Measurements from ENCODE around the gene TMC3.

The TMC3 gene

GRCh38 chr15:81379269-81379668, 5.3 kb upstream of the TMC3 start:
- no peak overlapping the region for H3K27ac ChIP-seq
- DNase-seq (ENCODE audit: low spot score) = no peak
- CTCF ChIA-PET = no interaction called here
- no peak for TF ChIP-seq CTCF (conservative IDR thresholded peaks at IDR 0.05; ENCODE audit: low read depth)
- POLR2A ChIA-PET (ENCODE audit: low non-redundant PET) = no interaction called here

DNA sequence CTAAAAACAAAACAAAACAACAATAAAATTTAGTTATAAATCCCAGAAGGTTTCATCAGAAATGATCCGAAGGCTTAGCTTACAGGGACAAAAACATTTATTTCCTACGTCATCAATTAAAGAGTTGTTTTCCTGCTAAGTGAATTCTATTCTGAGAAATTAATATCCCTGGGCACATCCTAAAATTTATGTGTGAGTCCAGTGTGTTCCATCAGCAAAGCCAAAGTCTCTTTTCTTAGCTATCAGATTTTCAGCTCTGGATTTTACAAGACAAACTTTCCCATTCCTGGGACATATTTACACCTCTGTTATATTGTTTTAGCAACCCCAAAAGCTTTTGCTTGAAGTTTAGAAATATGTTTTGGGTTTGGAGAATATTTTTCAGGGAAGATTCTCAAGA, 4.4 kb upstream of the TMC3 start:
- POLR2A ChIA-PET (ENCODE audit: low non-redundant PET) = no interaction called here
- no peak for TF ChIP-seq CTCF (conservative IDR thresholded peaks at IDR 0.05; ENCODE audit: low read depth)
- CTCF ChIA-PET = no interaction called here
- no peak overlapping the region for H3K27ac ChIP-seq
- DNase-seq (ENCODE audit: low spot score) = no peak

- TF ChIP-seq CTCF (conservative IDR thresholded peaks at IDR 0.05; ENCODE audit: low read depth) = no peak
- CTCF ChIA-PET = no interaction called here
- DNase-seq (ENCODE audit: low spot score) = no peak
- no peak overlapping the region for H3K27ac ChIP-seq
- POLR2A ChIA-PET (ENCODE audit: low non-redundant PET) = no interaction called here
Measured at GRCh38 chr15:81377871-81378270, 3.9 kb upstream of the TMC3 start.

DNA sequence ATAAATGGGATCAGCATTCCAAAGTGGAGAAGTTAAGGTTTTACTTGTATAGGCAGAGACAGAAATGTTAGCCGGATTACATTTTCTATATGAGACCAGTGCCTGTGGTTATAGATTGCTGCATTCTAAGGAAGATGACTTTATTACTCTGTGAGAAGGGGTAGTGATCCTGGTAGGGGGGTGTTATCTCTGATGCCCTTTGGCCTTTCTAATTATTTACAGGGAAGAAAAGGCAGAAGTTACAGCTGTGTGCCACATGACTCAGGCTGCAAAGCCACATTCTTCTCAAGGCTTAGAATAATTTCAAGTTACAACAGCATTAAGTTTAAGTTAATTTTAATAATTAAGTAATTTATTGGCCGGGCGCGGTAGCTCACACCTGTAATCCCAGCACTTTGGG, 2.2 kb upstream of the TMC3 start:
- POLR2A ChIA-PET (ENCODE audit: low non-redundant PET) = no interaction called here
- TF ChIP-seq CTCF (conservative IDR thresholded peaks at IDR 0.05; ENCODE audit: low read depth) = no peak
- CTCF ChIA-PET = no interaction called here
- no peak overlapping the region for H3K27ac ChIP-seq
- no peak for DNase-seq (ENCODE audit: low spot score)

DNA sequence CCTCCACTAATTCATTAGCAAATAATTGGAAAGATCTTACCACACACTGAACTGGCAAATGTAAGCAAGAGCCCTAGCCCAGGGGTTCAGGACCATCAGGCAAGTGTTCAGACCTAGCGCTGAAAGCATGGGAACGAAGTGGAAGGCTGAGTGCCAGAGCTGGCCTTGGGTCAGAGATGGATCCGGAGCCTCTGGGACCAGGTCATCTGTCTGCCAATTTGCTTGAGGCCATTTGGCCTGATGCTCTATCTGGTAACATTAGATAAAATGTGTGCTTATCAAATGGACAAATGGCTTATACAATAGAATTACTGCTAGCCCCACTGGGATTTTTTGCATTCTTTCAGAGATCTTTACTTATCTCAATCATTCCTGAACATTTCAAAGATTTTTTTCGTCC, 1.4 kb upstream of the TMC3 start:
- TF ChIP-seq CTCF (conservative IDR thresholded peaks at IDR 0.05; ENCODE audit: low read depth) = no peak
- H3K27ac ChIP-seq = no peak overlapping the region
- DNase-seq (ENCODE audit: low spot score) = no peak
- ChIA-PET CTCF (no interaction called here), POLR2A (ENCODE audit: low non-redundant PET) (no interaction called here)

DNA sequence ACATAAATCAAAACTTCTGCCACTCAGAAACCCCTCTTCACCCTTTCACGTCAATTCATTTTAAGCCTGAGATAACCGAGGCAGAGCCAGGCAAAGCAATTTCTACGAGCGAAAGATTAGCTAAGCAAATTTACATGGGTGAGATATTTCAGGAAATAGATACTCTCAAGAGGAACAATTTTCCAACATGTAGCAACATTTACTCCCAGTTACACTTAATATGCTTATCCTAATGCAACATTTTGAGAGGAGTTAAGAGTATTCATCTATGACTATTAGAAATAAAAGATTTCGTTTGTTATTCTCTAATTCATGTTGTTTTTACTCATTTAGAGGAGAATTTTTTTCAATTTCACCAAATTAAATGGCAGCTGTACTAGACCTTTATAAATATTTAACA, 837 bp downstream of the TMC3 start:
- CTCF ChIA-PET = no interaction called here

More for the DNA sequence above, 837 bp downstream of the TMC3 start:
- no peak for DNase-seq (ENCODE audit: low spot score)
- TF ChIP-seq CTCF (conservative IDR thresholded peaks at IDR 0.05; ENCODE audit: low read depth) = no peak
- POLR2A ChIA-PET (ENCODE audit: low non-redundant PET) = no interaction called here
- no peak overlapping the region for H3K27ac ChIP-seq

Measured in RWPE1 (cell line).